ENCODE data around the gene BTN3A1. TPM values are rescaled to one million over a fixed set of nuclear protein-coding genes. Genes with fewer than 3 reads are reported as not detected.
A peak's percentile ranks its signal among the peaks of the same experiment; 100 is the strongest.

Gene BTN3A1
- total and polyA plus RNA-seq, 2 of the 8 experiments (the other 6 are each of a cell fraction or from before 2014, with no cell fraction given): 4.7 to 5.6 TPM

DNA sequence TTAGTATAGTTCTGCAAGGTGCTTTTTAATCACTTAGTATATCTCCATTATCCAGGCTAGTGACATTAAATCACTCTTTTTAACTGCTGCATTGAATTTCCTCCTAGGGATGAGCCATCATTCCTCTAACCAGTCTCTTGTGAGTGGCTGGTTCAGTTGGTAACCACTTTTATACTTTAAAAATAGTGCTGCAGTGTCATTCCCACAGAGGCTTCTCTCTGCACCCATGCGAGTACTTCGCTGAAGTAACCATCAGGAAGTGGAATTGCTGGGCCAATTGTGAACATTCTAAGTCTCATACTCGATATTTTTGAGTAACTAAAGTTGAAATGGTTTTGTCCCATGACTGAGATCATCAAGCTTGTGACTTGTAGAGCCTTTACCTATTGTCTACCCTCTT lies 35.0 kb upstream of the BTN3A1 start:
- H2BK20ac ChIP-seq (ENCODE audit: low read length): no peak overlapping the region
- H3K56ac ChIP-seq (replicated peaks; ENCODE audit: insufficient read length, low read depth, low read length): no peak overlapping the region
- no peak overlapping the region for H2AFZ ChIP-seq (ENCODE audit: low read length)
- H2BK15ac ChIP-seq (ENCODE audit: low read length): no peak overlapping the region
- no peak overlapping the region for H2BK5ac ChIP-seq (ENCODE audit: low read depth, low read length)
- ChIA-PET CTCF (ENCODE audit: partially characterized antibody) (no interaction called here), POLR2A (ENCODE audit: partially characterized antibody) (interaction anchor here (0.8 to 1.1 kb wide), 3 partner anchors 10 to 23 kb away, joined by 3 to 4 read pairs (median 3); no protein-coding TSS in a partner anchor)
- H3K27me3 ChIP-seq (replicated peaks in 1 of 4; ENCODE audit: control insufficient read depth in 3 of 4, extremely low read depth in 1 of 4, insufficient read depth in 3 of 4, low read length in 3 of 4): no peaks in the 10 kb centered on the region
- no peak for FAIRE-seq
- H3K4me3 ChIP-seq (ENCODE audit: extremely low read depth in 1 of 4, insufficient read depth in 2 of 4, low read depth in 3 of 4, low read length in 4 of 4): no peak overlapping the region
- no peak overlapping the region for H3K18ac ChIP-seq (ENCODE audit: extremely low read depth, low read length)
- no peak overlapping the region for H2AK5ac ChIP-seq (ENCODE audit: low read depth, low read length)
- no peaks in the 10 kb centered on the region for H4K20me1 ChIP-seq (replicated peaks in 1 of 2; ENCODE audit: control insufficient read depth in 1 of 2, insufficient read depth in 2 of 2, low read length in 2 of 2)
- H3K14ac ChIP-seq (ENCODE audit: insufficient read length): no peak overlapping the region
- no peak overlapping the region for H2BK120ac ChIP-seq (replicated peaks; ENCODE audit: low read depth, low read length)
- H4K5ac ChIP-seq (ENCODE audit: insufficient read length, low read depth, low read length): no peak overlapping the region
- no peaks in the 10 kb centered on the region for H3K36me3 ChIP-seq (ENCODE audit: control insufficient read depth in 2 of 4, insufficient read depth in 4 of 4, low read length in 3 of 4)
- H4K91ac ChIP-seq (replicated peaks; ENCODE audit: insufficient read length, low read length): no peak overlapping the region
- no peak overlapping the region for H3K4me2 ChIP-seq (ENCODE audit: insufficient read depth in 1 of 2, low read depth in 2 of 2, low read length in 2 of 2)
- no peak overlapping the region for H3K9ac ChIP-seq (replicated peaks in 1 of 4; ENCODE audit: extremely low read depth in 1 of 4, low read depth in 3 of 4, low read length in 3 of 4)
- whole genome bisulfite sequencing, 2 experiments (ENCODE audit: extremely low coverage in 1 of 2, insufficient coverage in 1 of 2, insufficient read length in 1 of 2, insufficient replicate concordance in 2 of 2, low coverage in 1 of 2, low lambda C conversion rate in 2 of 2, missing lambda C conversion rate in 1 of 2): 93% methylated on average over 3 of the region's 3 CpGs; no CpG with 5 or more reads in 1 of the 2 experiments
- H3K9me3 ChIP-seq (ENCODE audit: insufficient read depth in 2 of 2, low read depth in 1 of 2, low read length in 1 of 2): no peaks in the 10 kb centered on the region
- no peak overlapping the region for H3K23ac ChIP-seq (ENCODE audit: insufficient read length)
- no peaks in the 10 kb centered on the region for H3K79me2 ChIP-seq (ENCODE audit: control insufficient read depth in 1 of 2, insufficient read depth in 2 of 2, low read length in 2 of 2)
- no peaks in the 10 kb centered on the region; a peak in 1 of 7 replicates for H3K4me1 ChIP-seq (replicated peaks in 1 of 4; ENCODE audit: control insufficient read depth in 3 of 4, insufficient read depth in 4 of 4, low read length in 3 of 4)
- no peak overlapping the region for H3K27ac ChIP-seq (ENCODE audit: low read depth, low read length)
- H4K8ac ChIP-seq (ENCODE audit: extremely low read depth, insufficient read depth, low read length): no peak overlapping the region
- TF ChIP-seq SIN3A (conservative IDR thresholded peaks at IDR 0.05 in 1 of 2, IDR thresholded peaks at IDR 0.05 in 1 of 2; ENCODE audit: low read depth in 1 of 2, low read length in 2 of 2) (no peak), RFX5 (IDR thresholded peaks at IDR 0.05; ENCODE audit: borderline replicate concordance, low read depth, low read length) (0 out of 2 replicates have a peak, but pooled peaks have one; percentile 27)
- DNase-seq (ENCODE audit: low read depth in 1 of 2, low spot score in 2 of 2): no peak
- H2BK12ac ChIP-seq (ENCODE audit: low read depth, low read length): no peak overlapping the region
- H3K4ac ChIP-seq (replicated peaks; ENCODE audit: insufficient read length, low read depth, low read length): no peak overlapping the region
- peaks cover 4% of the 10 kb centered on the region; the same call in 1 of the 2 replicates for H3K23me2 ChIP-seq (ENCODE audit: low read depth, low read length)
- H3K79me1 ChIP-seq (ENCODE audit: low read depth, low read length): no peaks in the 10 kb centered on the region

Measured in H1 (cell line).